Right ventricle myocardium inferior (tissue), 1 donor: ENCODE data around the gene DET1. TPM values are rescaled to one million over a fixed set of nuclear protein-coding genes. Genes with fewer than 3 reads are reported as not detected.
"Not testable (repeated sequence)": the region's sequence is repeated elsewhere in the genome, so short reads cannot be mapped to it uniquely, and the experiment has no call there.

Source experiments
- ATAC-seq: fragments of 200-7000 bp; cut with Tn5 transposase; one replicate; pipeline ENCODE4 v1.9.1; 2020; ENCODE audit warnings: mild to moderate bottlenecking, moderate library complexity
- DNase-seq: peaks from one replicate; pipeline ENCODE4 v3.0.0; 2021; ENCODE audit errors: missing footprints
- intact Hi-C: fragments of 100-400 bp; cut with DNase I; formaldehyde crosslinking; loops from one replicate; pipeline ENCODE4 v1.11.0; 2022
- total RNA-seq: library from RNA; stranded (reverse); fragmentation: NEBNext Ultra II Directional; extraction: Animal tissue kit (Norgen Biotek cat#: 25700); gene quantifications from one replicate; pipeline ENCODE4 v1.2.1, GENCODE V29; 2021
- donor health status: DM: no; HTN: yes; CAD: no; lungs with severe emphysema.

Gene DET1
- total RNA-seq, 1 donor from 2014 or later, result 6.5 TPM

DNA sequence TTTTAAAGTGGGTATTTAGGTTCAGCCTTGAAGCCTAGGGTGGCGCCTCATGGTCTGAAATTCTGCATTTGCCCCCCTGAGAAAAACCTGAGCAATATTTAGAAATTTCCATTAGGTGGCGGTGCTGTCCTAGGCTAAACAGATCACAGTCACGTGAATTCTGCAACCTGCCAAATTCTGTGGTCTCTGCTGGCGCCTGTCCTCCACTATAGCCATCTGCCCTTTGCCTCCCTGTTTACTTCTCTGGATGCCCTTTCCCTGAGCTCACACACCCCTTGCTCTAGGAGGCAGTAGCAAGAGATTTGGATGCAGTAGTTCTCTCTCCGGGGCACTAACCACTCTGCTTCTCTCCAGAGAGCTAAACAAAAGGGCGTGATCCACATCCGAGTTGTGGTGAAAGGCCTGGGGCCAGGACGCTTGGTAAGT lies 69.8 kb downstream of the DET1 start:
- intact Hi-C loops, result loop anchor here (1.0 to 10.0 kb wide), 4 partner anchors 71 to 418 kb away; partner anchors contain the start of genes DET1 and HAPLN3
- ATAC-seq (peak; percentile 74), DNase-seq (no peak)

DNA sequence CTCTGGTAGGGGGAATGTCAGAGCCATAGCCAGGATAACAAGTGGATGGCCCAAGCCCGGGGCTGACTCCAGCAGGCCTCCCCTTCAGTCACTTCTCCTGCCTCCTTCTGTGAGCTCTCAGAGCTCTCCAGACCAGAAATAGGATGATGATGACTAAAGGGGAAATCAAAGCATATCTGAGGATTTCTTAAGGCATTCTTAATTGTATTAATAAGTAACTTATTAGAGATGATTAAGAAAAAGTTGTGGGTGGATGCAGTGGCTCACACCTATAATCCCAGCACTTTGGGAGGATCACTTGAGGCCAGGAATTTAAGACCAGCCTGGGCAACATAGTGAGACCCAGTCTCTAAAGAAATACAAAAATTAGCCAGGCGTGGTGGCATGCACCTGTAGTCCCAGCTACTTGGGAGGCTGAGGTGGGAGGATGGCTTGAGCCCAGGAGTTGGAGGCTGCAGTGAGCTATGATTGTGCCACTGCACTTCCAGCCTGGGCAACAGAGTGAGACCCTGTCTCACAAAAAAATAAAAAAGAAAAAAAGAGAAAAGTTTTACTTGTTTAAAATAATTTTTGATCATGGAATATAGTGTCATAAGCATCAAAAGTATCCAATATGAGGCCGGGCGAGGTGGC lies 72.7 kb downstream of the DET1 start:
- ATAC-seq, DNase-seq: not testable (repeated sequence)
- intact Hi-C loops, result loop anchor here (10.0 kb wide), 1 partner anchor 421 kb away; the partner anchor contains the start of gene HAPLN3

- intact Hi-C loops, result loop anchor here (10.0 kb wide), 1 partner anchor 423 kb away; the partner anchor contains the start of gene HAPLN3
- ATAC-seq, result no peak
- DNase-seq, result no peak
Observed at GRCh38 chr15:88472225-88472624, 74.3 kb downstream of the DET1 start.

- DNase-seq (no peak), ATAC-seq (no peak)
- intact Hi-C loops, result loop anchor here (10.0 kb wide), 1 partner anchor 424 kb away; the partner anchor contains the start of gene HAPLN3
Observed at GRCh38 chr15:88470625-88471372, 75.7 kb downstream of the DET1 start.

DNA sequence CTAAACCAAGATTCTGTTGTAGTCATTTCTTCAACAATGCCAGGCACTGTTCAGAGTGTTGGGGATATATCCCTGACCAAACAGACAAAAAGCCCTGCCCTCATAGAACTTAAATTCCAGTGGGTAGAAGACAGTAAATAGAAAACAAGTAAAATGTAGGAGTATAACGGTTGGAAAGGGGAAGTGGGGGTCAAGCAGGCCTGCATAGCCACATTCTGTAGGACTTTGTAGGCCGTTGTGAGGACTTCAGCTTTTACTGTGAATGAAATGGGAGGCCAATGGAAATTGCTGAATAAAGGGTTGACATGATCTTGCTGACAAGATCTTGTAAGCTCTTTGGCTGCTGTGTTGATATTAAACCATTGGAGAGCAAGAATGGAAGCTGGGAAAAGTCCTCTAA lies 77.2 kb downstream of the DET1 start:
- DNase-seq, result no peak
- intact Hi-C loops, result no loop called here

DNA sequence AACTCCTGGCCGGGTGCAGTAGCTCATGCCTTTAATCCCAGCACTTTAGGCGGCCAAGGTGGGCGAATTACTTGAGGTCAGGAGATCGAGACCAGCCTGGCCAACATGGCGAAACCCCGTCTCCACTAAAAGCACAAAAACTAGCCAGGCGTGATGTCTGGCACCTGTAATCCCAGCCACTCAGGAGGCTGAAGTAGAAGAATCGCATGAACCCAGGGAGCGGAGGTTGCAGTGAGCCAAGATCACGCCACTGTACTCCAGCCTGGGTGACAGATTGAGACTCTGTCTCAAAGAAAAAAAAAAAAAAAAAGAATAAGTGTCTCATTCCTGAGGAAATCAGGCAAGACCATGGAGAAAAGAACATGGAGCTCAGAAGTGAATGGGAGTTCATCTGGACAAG lies 77.8 kb downstream of the DET1 start:
- ATAC-seq, DNase-seq, intact Hi-C loops: not testable (repeated sequence)

More for the DNA sequence above, 77.2 kb downstream of the DET1 start:
- ATAC-seq, result no peak

- ATAC-seq (no peak), DNase-seq (no peak)
- intact Hi-C loops, result no loop called here
Observed at GRCh38 chr15:88467935-88468528, 78.4 kb downstream of the DET1 start.

DNA sequence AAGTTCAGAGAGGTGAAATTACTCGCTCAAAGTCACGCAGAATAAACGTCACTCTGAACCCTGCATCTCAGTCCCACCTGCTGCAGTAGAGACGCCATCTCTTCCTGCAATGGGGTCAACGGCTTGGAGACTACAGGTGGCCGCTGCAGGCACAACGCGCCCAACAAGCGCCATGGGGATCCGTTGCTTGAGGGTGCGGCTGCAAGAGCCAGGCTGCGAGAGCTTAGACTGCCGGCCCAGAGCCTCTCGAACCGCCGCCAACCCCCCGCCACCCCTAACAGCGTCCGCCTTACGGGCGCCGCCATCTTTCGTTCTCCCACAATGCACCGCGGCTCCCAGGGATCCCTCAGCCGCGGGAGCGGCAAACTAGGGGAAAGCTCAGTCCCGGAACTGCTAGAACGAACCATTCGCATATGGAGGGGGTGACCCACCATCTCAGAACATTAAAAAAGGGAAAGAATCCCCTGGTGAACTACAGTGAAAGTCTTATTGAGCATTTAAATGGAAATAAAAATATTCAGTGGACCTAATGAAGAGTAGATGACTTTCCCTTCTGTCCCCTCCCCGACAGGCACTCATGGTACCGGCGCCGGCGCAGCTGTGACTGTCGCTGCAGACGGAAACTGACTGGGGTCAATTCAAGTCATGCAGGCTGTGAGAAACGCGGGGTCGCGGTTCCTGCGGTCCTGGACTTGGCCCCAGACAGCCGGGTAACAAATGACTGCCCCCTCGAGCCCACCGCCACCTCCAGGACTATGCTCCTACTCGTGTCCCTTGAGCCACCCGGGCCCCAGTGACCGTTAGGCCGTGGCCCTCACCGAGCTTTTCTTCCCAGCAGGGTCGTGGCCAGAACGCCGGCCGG lies 79.2 kb downstream of the DET1 start, which contains the start of the genes MRPL46 and MRPS11:
MRPL46 (minus strand) TSS at position 316 of the 862 bp plus-strand sequence; CDS start at position 305, 11 bp downstream.
MRPS11 (plus strand) TSS at position 636 of the 862 bp plus-strand sequence; CDS start at position 646, 10 bp downstream.
- intact Hi-C loops, result no loop called here
- peak; percentile 98 for ATAC-seq
- DNase-seq, result peak; percentile 93

GRCh38 chr15:88465633-88466224 lies 80.8 kb downstream of the DET1 start:
- no peak for DNase-seq
- intact Hi-C loops, result no loop called here
- ATAC-seq, result no peak

DNA sequence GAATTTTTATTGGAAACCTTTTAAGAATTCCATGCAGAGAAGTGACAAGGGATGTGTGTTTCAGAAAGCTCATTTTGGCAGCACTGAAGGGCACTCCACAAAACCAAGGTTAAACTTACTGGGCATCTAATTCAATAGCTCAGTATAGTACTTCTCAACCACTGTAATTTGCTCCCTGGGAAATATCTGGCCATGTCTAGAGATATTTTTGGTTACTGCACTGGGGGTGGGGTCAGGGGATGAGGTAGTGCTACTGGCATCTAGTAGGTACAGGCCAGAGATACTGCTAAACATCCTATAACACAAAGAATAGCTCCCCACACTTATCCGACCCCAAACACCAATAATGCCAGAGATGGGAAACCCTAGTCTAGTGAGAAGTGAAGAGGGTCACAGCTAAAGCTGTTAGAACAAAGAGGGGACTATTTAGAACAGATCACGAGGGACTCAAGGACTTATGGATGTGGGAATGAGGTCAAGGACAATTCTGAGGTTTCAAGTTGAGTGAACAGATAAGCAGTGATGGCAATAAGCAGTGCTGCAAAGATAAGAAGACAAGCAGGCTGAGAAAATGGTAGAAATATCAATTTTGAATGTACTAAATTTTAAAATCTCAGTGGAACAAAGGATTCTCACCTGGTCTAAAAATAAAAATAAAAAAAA lies 82.5 kb downstream of the DET1 start:
- intact Hi-C loops, result no loop called here
- ATAC-seq, result no peak
- DNase-seq, result no peak

Other genes with a start within 250 kb of the DET1 start
- gene MRPL46, start 79.3 kb downstream of the DET1 start, total RNA-seq, result 66.9 TPM
- 75.2 TPM for gene MRPS11, start 79.0 kb downstream of the DET1 start, total RNA-seq
- gene AEN, start 74.7 kb upstream of the DET1 start, total RNA-seq, result 12.0 TPM
- gene ISG20, start 92.3 kb upstream of the DET1 start, total RNA-seq, result 1.8 TPM